ENCODE measurements around the gene ENPP7.

- TF ChIP-seq POLR2AphosphoS5 (IDR thresholded peaks at IDR 0.05; ENCODE audit: low read depth, low read length) (no peak), POLR2A (IDR thresholded peaks at IDR 0.05; ENCODE audit: low read depth, low read length) (no peak), TAF1 (IDR thresholded peaks at IDR 0.05; ENCODE audit: low read depth, low read length) (no peak), SPI1 (IDR thresholded peaks at IDR 0.05; ENCODE audit: low read depth, low read length) (no peak), PAX5 (IDR thresholded peaks at IDR 0.05; ENCODE audit: insufficient read depth, low read length, severe bottlenecking) (no peak), POU2F2 (IDR thresholded peaks at IDR 0.05; ENCODE audit: low read depth, low read length) (no peak)
Measured at GRCh38 chr17:79715943-79716797, 14.6 kb upstream of the ENPP7 start.

All from GM12891 (cell line).